GM23338 (cell line): ENCODE data around the gene ERN1. TPM values are rescaled to one million over a fixed set of nuclear protein-coding genes. Genes with fewer than 3 reads are reported as not detected.
"Not testable (repeated sequence)": the region's sequence is repeated elsewhere in the genome, so short reads cannot be mapped to it uniquely, and the experiment has no call there.

Experiments
- ATAC-seq: fragments of 200-7000 bp; cut with Tn5 transposase; 3 replicates; pipeline ENCODE4 v1.9.1; 2020
- DNase-seq: peaks from one replicate; pipeline ENCODE4 v3.0.0-alpha.2; 2015; ENCODE audit warnings: low spot score
- H2AFZ ChIP-seq: fragments of 200-600 bp; sonication (generic); 2 replicates; pipeline ENCODE4 v1.8.0; 2016; ENCODE audit warnings: antibody characterized with exemption, mild to moderate bottlenecking, moderate library complexity
- H3F3A ChIP-seq: fragments of 200-600 bp; sonication (generic); replicated peaks from 2 replicates; pipeline ENCODE4 v1.8.0; 2017; ENCODE audit warnings: antibody characterized with exemption, mixed run types, low read depth
- H3K27ac ChIP-seq: fragments of 200-600 bp; sonication (generic); 2 replicates; pipeline ENCODE4 v1.6.1; 2016; ENCODE audit warnings: low read depth
- H3K27me3 ChIP-seq: fragments of 200-600 bp; sonication (generic); 2 replicates; pipeline ENCODE4 v1.8.0; 2016; ENCODE audit warnings: mild to moderate bottlenecking, mixed run types, moderate library complexity; ENCODE audit not compliant: insufficient read depth
- H3K36me3 ChIP-seq: fragments of 200-600 bp; sonication (generic); 2 replicates; pipeline ENCODE4 v1.8.0; 2016; ENCODE audit warnings: mild to moderate bottlenecking; ENCODE audit not compliant: insufficient read depth
- H3K4me1 ChIP-seq: fragments of 200-600 bp; sonication (generic); 2 replicates; pipeline ENCODE4 v1.8.0; 2016; ENCODE audit warnings: mild to moderate bottlenecking, moderate library complexity; ENCODE audit not compliant: insufficient read depth
- H3K4me2 ChIP-seq: fragments of 200-600 bp; sonication (generic); 2 replicates; pipeline ENCODE4 v1.7.1; 2017; ENCODE audit warnings: mixed run types
- H3K4me3 ChIP-seq: fragments of 200-600 bp; sonication (generic); 2 replicates; pipeline ENCODE4 v1.6.1; 2016; ENCODE audit warnings: mixed run types
- H3K79me2 ChIP-seq: fragments of 200-600 bp; sonication (generic); replicated peaks from 2 replicates; pipeline ENCODE4 v1.8.0; 2017; ENCODE audit warnings: mild to moderate bottlenecking; ENCODE audit not compliant: insufficient read depth
- H3K9me2 ChIP-seq: fragments of 200-600 bp; sonication (generic); 2 replicates; pipeline ENCODE4 v1.8.0; 2017; ENCODE audit not compliant: insufficient read depth
- H4K20me1 ChIP-seq: fragments of 200-600 bp; sonication (generic); replicated peaks from 2 replicates; pipeline ENCODE4 v1.8.0; 2017; ENCODE audit warnings: mild to moderate bottlenecking; ENCODE audit not compliant: insufficient read depth
- H3K27ac Mint-ChIP-seq: 2 replicates; pipeline ENCODE4 v1.8.0; 2020; ENCODE audit warnings: inconsistent platforms, mild to moderate bottlenecking, moderate library complexity, mixed read lengths
- H3K27me3 Mint-ChIP-seq: 3 replicates; pipeline ENCODE4 v1.8.0; 2022; ENCODE audit warnings: low read depth, mild to moderate bottlenecking, moderate library complexity, mixed read lengths, inconsistent platforms; ENCODE audit not compliant: insufficient read depth, poor library complexity
- H3K36me3 Mint-ChIP-seq: 3 replicates; pipeline ENCODE4 v1.8.0; 2021; ENCODE audit warnings: low read depth, mild to moderate bottlenecking, inconsistent platforms, moderate library complexity, mixed read lengths
- H3K4me1 Mint-ChIP-seq: 3 replicates; pipeline ENCODE4 v1.8.0; 2020; ENCODE audit warnings: mild to moderate bottlenecking, inconsistent platforms, mixed read lengths
- H3K4me3 Mint-ChIP-seq: 3 replicates; pipeline ENCODE4 v1.8.0; 2021; ENCODE audit warnings: moderate library complexity, mild to moderate bottlenecking, inconsistent platforms, mixed read lengths
- H3K9me3 Mint-ChIP-seq: 3 replicates; pipeline ENCODE4 v1.8.0; 2020; ENCODE audit warnings: moderate library complexity, mild to moderate bottlenecking, inconsistent platforms, mixed read lengths
- CREB1 ChIP-seq: fragments of 250-450 bp; sonication (Bioruptor Pico); IDR thresholded peaks from 2 replicates; pipeline ENCODE4 v1.5.0; 2020; ENCODE audit warnings: low read depth, mild to moderate bottlenecking, moderate library complexity
- CTCF ChIP-seq, 2 experiments: fragments of 200-600 bp in 1 of 2; sonication (generic) in 1 of 2; conservative IDR thresholded peaks; 2 replicates each; pipeline versions ENCODE4 v1.5.1 to v1.6.1; 2016 to 2017; ENCODE audit warnings: antibody characterized with exemption in 2 of 2, low read depth in 2 of 2, mild to moderate bottlenecking in 2 of 2, moderate library complexity in 1 of 2
- ETS1 ChIP-seq: IDR thresholded peaks from 2 replicates; pipeline ENCODE4 v1.6.1; 2016; ENCODE audit warnings: antibody characterized with exemption
- EZH2 ChIP-seq: fragments of 200-600 bp; sonication (generic); IDR thresholded peaks from one replicate; pipeline ENCODE4 v1.8.0; 2017; ENCODE audit warnings: antibody characterized with exemption, mild to moderate bottlenecking, low read depth; ENCODE audit not compliant: unreplicated experiment
- EZH2phosphoT487 ChIP-seq: fragments of 200-600 bp; sonication (generic); IDR thresholded peaks from one replicate; pipeline ENCODE4 v1.8.1; 2018; ENCODE audit warnings: antibody characterized with exemption; ENCODE audit not compliant: unreplicated experiment
- JUNB ChIP-seq: IDR thresholded peaks from one replicate; pipeline ENCODE4 v1.6.1; 2016; ENCODE audit warnings: antibody characterized with exemption; ENCODE audit not compliant: unreplicated experiment
- NANOG ChIP-seq: IDR thresholded peaks from 2 replicates; pipeline ENCODE4 v1.6.1; 2016; ENCODE audit warnings: antibody characterized with exemption, borderline replicate concordance
- POLR2AphosphoS5 ChIP-seq: IDR thresholded peaks from 2 replicates; pipeline ENCODE4 v1.6.1; 2016; ENCODE audit warnings: antibody characterized with exemption, low read depth
- STAT1 ChIP-seq: IDR thresholded peaks from one replicate; pipeline ENCODE4 v1.6.1; 2016; ENCODE audit warnings: antibody characterized with exemption; ENCODE audit not compliant: unreplicated experiment
- ZNF114 ChIP-seq: fragments of 250-450 bp; sonication (Bioruptor Pico); IDR thresholded peaks from 2 replicates; pipeline ENCODE4 v1.5.0; 2020; ENCODE audit warnings: mild to moderate bottlenecking, moderate library complexity
- ZNF331 ChIP-seq: fragments of 250-450 bp; sonication (Bioruptor Pico); IDR thresholded peaks from 2 replicates; pipeline ENCODE4 v1.5.0; 2020; ENCODE audit warnings: low read depth, mild to moderate bottlenecking, moderate library complexity
- ZNF462 ChIP-seq: fragments of 250-450 bp; sonication (Bioruptor Pico); IDR thresholded peaks from 2 replicates; pipeline ENCODE4 v1.5.0; 2020; ENCODE audit warnings: mild to moderate bottlenecking, moderate library complexity
- polyA plus RNA-seq: library from polyadenylated mRNA; unstranded; fragments of >200 nt; fragmentation: Nextera tagmentation; extraction: Ambion mirVana; gene quantifications from 2 replicates; pipeline ENCODE4 v1.2.1, GENCODE V29; 2016
- total RNA-seq: library from RNA; depleted of rRNA; stranded (reverse); fragments of >200 nt; shearing (Covaris generic); gene quantifications from 2 replicates; pipeline ENCODE4 v1.2.3, GENCODE V29; 2014

The ERN1 gene
- total and polyA plus RNA-seq, 2 experiments from 2014 or later = 5.9 to 7.5 TPM

- H2AFZ ChIP-seq, DNase-seq, H3K4me1 Mint-ChIP-seq, H3K36me3 ChIP-seq, H3K27ac ChIP-seq, H4K20me1 ChIP-seq, H3K4me2 ChIP-seq, H3K27me3 Mint-ChIP-seq, H3F3A ChIP-seq, H3K27ac Mint-ChIP-seq, H3K36me3 Mint-ChIP-seq, H3K4me3 Mint-ChIP-seq, H3K79me2 ChIP-seq, ATAC-seq, H3K4me3 ChIP-seq, H3K9me2 ChIP-seq, H3K9me3 Mint-ChIP-seq, H3K4me1 ChIP-seq, H3K27me3 ChIP-seq: not testable (repeated sequence)
These were observed 37.7 kb upstream of the ERN1 start for GRCh38 chr17:64167666-64168065.

- Histone ChIP-seq H3K4me1 (no peaks in the 10 kb centered on the region), H3K36me3 (peaks cover 6% of the 10 kb centered on the region; the same call in 1 of the 2 replicates), H2AFZ (no peak overlapping the region), H3K4me2 (no peak overlapping the region), H3K79me2 (no peaks in the 10 kb centered on the region), H3K27ac (no peak overlapping the region), H3K9me2 (no peaks in the 10 kb centered on the region), H3F3A (no peaks in the 10 kb centered on the region), H4K20me1 (no peaks in the 10 kb centered on the region; the same call in 1 of the 2 replicates), H3K27me3 (no peaks in the 10 kb centered on the region), H3K4me3 (no peak overlapping the region)
- DNase-seq (no peak), ATAC-seq (no peak)
- Mint-ChIP-seq H3K4me3 (no peak overlapping the region), H3K36me3 (0 out of 3 replicates have a peak, but pooled peaks cover 4% of the 10 kb centered on the region), H3K4me1 (no peaks in the 10 kb centered on the region), H3K27ac (no peak overlapping the region), H3K9me3 (no peaks in the 10 kb centered on the region), H3K27me3 (no peaks in the 10 kb centered on the region)
- TF ChIP-seq JUNB (no peak), POLR2AphosphoS5 (no peak), EZH2phosphoT487 (no peak), ZNF114 (CRISPR knock-in tag) (no peak), ZNF462 (CRISPR knock-in tag) (no peak), NANOG (no peak), ZNF331 (CRISPR knock-in tag) (no peak), EZH2 (no peak), CTCF (conservative IDR thresholded peaks at IDR 0.05; ENCODE audit: low read depth in 2 of 2) (no peak), ETS1 (no peak), STAT1 (no peak), CREB1 (no peak)
These were observed 36.9 kb upstream of the ERN1 start for GRCh38 chr17:64166876-64167275.
